ENCODE data around the gene NCR1. TPM values are rescaled to one million over a fixed set of nuclear protein-coding genes. Genes with fewer than 3 reads are reported as not detected.
"Not testable (repeated sequence)": the region's sequence is repeated elsewhere in the genome, so short reads cannot be mapped to it uniquely, and the experiment has no call there.

The NCR1 gene
- total RNA-seq, 1 donor from 2014 or later, result not detected

GRCh38 chr19:54949412-54949811, 43.5 kb downstream of the NCR1 start:
- DNase-seq (ENCODE audit: low read depth), result no peak
- no peak for TF ChIP-seq CTCF (IDR thresholded peaks at IDR 0.05; ENCODE audit: insufficient read depth, low read length, poor library complexity, severe bottlenecking)
- Histone ChIP-seq H3K27me3 (ENCODE audit: control insufficient read depth, insufficient read depth, low read length) (no peaks in the 10 kb centered on the region), H3K36me3 (ENCODE audit: control insufficient read depth, insufficient read depth, low read length) (no peaks in the 10 kb centered on the region), H3K4me3 (ENCODE audit: low read depth, low read length) (no peak overlapping the region)

GRCh38 chr19:54950580-54950979, 44.6 kb downstream of the NCR1 start:
- not testable (repeated sequence) for DNase-seq (ENCODE audit: low read depth); H3K36me3 ChIP-seq (ENCODE audit: control insufficient read depth, insufficient read depth, low read length); H3K27me3 ChIP-seq (ENCODE audit: control insufficient read depth, insufficient read depth, low read length); H3K4me3 ChIP-seq (ENCODE audit: low read depth, low read length)

GRCh38 chr19:54952591-54953344, 46.8 kb downstream of the NCR1 start:
- DNase-seq (ENCODE audit: low read depth), result no peak
- no peak for TF ChIP-seq CTCF (IDR thresholded peaks at IDR 0.05; ENCODE audit: insufficient read depth, low read length, poor library complexity, severe bottlenecking)
- no peaks in the 10 kb centered on the region for H3K36me3 ChIP-seq (ENCODE audit: control insufficient read depth, insufficient read depth, low read length)
- H3K4me3 ChIP-seq (ENCODE audit: low read depth, low read length), result no peak overlapping the region
- no peaks in the 10 kb centered on the region for H3K27me3 ChIP-seq (ENCODE audit: control insufficient read depth, insufficient read depth, low read length)

- H3K4me3 ChIP-seq (ENCODE audit: low read depth, low read length); H3K36me3 ChIP-seq (ENCODE audit: control insufficient read depth, insufficient read depth, low read length); H3K27me3 ChIP-seq (ENCODE audit: control insufficient read depth, insufficient read depth, low read length); DNase-seq (ENCODE audit: low read depth): not testable (repeated sequence)
Observed at GRCh38 chr19:54953345-54953713, 47.4 kb downstream of the NCR1 start.

GRCh38 chr19:54955376-54955775, 49.4 kb downstream of the NCR1 start:
- no peak for DNase-seq (ENCODE audit: low read depth)
- TF ChIP-seq CTCF (IDR thresholded peaks at IDR 0.05; ENCODE audit: insufficient read depth, low read length, poor library complexity, severe bottlenecking), result no peak
- Histone ChIP-seq H3K4me3 (ENCODE audit: low read depth, low read length) (no peak overlapping the region), H3K27me3 (ENCODE audit: control insufficient read depth, insufficient read depth, low read length) (no peaks in the 10 kb centered on the region), H3K36me3 (ENCODE audit: control insufficient read depth, insufficient read depth, low read length) (no peaks in the 10 kb centered on the region)

GRCh38 chr19:54959840-54960239, 53.9 kb downstream of the NCR1 start:
- no peaks in the 10 kb centered on the region for H3K27me3 ChIP-seq (ENCODE audit: control insufficient read depth, insufficient read depth, low read length)
- H3K4me3 ChIP-seq (ENCODE audit: low read depth, low read length), result no peak overlapping the region
- H3K36me3 ChIP-seq (ENCODE audit: control insufficient read depth, insufficient read depth, low read length), result no peaks in the 10 kb centered on the region
- DNase-seq (ENCODE audit: low read depth), result no peak
- TF ChIP-seq CTCF (IDR thresholded peaks at IDR 0.05; ENCODE audit: insufficient read depth, low read length, poor library complexity, severe bottlenecking), result no peak

Other genes starting within 250 kb of the NCR1 start
- 2.7 TPM in 1 of 2 replicates, not detected in the other for gene LILRB4, start 243.2 kb upstream of the NCR1 start, total RNA-seq
- not detected in 2 replicates for gene KIR3DL3, start 181.7 kb upstream of the NCR1 start, total RNA-seq
- gene KIR2DL3, start 167.6 kb upstream of the NCR1 start, total RNA-seq, result not detected in 2 replicates
- not detected in 2 replicates for gene KIR2DL1, start 136.4 kb upstream of the NCR1 start, total RNA-seq
- gene KIR2DL4, start 102.5 kb upstream of the NCR1 start, total RNA-seq, result not detected in 2 replicates
- not detected in 2 replicates for gene KIR3DL1, start 89.7 kb upstream of the NCR1 start, total RNA-seq
- gene KIR2DS4, start 73.5 kb upstream of the NCR1 start, total RNA-seq, result not detected in 2 replicates
- gene KIR3DL2, start 55.7 kb upstream of the NCR1 start, total RNA-seq, result not detected in 2 replicates
- not detected in 2 replicates for gene FCAR, start 31.9 kb upstream of the NCR1 start, total RNA-seq
- not detected in 2 replicates for gene NLRP7, start 41.4 kb downstream of the NCR1 start, total RNA-seq
- 27.5 and 32.5 TPM in 2 replicates for gene NLRP2, start 60.2 kb downstream of the NCR1 start, total RNA-seq
- 0.33 TPM in 1 of 2 replicates, not detected in the other for gene GP6, start 132.1 kb downstream of the NCR1 start, total RNA-seq
- gene RDH13, start 157.0 kb downstream of the NCR1 start, total RNA-seq, result 16.6 and 23.4 TPM in 2 replicates
- 30.5 and 33.8 TPM in 2 replicates for gene EPS8L1, start 169.7 kb downstream of the NCR1 start, total RNA-seq
- gene PPP1R12C, start 211.5 kb downstream of the NCR1 start, total RNA-seq, result 62.9 and 94.8 TPM in 2 replicates
- gene TNNT1, start 243.1 kb downstream of the NCR1 start, total RNA-seq, result 5.8 and 7.1 TPM in 2 replicates